K562 (cell line): Measurements from ENCODE around the gene KCND2.

Experiments
- POLR3A ChIP-seq: IDR thresholded peaks from 2 replicates; pipeline ENCODE4 v1.6.1; 2011; ENCODE audit warnings: borderline replicate concordance, mild to moderate bottlenecking, moderate library complexity; ENCODE audit not compliant: insufficient read length, insufficient read depth; ENCODE audit errors: extremely low read depth
- RAD51 ChIP-seq: fragments of 450-650 bp; IDR thresholded peaks from 2 replicates; pipeline ENCODE4 v1.7.1; 2016; ENCODE audit warnings: low read depth, mild to moderate bottlenecking, borderline replicate concordance
- TAF1 ChIP-seq: IDR thresholded peaks from 2 replicates; pipeline ENCODE4 v1.6.1; 2011; ENCODE audit warnings: mild to moderate bottlenecking, low read length, moderate library complexity; ENCODE audit not compliant: insufficient read depth, control insufficient read depth, severe bottlenecking; ENCODE audit errors: extremely low read depth
- ZNF224 ChIP-seq: sonication (generic); formaldehyde crosslinking; IDR thresholded peaks from 2 replicates; pipeline ENCODE4 v1.8.0; 2022; ENCODE audit warnings: mild to moderate bottlenecking, missing genetic modification reagents

DNA sequence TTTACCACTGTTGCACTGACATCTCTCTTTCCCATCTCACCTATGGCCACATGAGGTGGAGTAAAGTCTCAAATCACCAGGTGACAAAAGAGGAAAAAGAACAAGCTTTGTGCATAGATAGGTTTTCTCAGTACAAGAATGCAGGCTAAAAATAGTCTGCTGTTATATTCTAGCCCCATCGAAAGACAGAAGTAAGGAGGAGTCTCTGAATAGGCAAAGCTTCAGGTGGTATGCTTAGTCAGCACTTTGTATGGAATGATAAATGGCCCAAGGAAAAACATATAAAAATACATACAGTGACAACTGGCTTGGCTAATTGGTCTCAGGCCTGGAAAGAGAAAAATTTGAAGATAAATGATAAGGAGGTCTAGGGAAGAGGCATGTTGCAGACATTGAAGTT is 39.6 kb upstream of the KCND2 start:
- TF ChIP-seq RAD51 (no peak), POLR3A (no peak), TAF1 (no peak), ZNF224 (CRISPR knock-in tag) (no peak)
